GM23338 (cell line): ENCODE data around the gene MICALL2. TPM values are rescaled to one million over a fixed set of nuclear protein-coding genes. Genes with fewer than 3 reads are reported as not detected.

Experiments used
- ATAC-seq: fragments of 200-7000 bp; cut with Tn5 transposase; 3 replicates; pipeline ENCODE4 v1.9.1; 2020
- DNase-seq: peaks from one replicate; pipeline ENCODE4 v3.0.0-alpha.2; 2015; ENCODE audit warnings: low spot score
- H2AFZ ChIP-seq: fragments of 200-600 bp; sonication (generic); 2 replicates; pipeline ENCODE4 v1.8.0; 2016; ENCODE audit warnings: antibody characterized with exemption, mild to moderate bottlenecking, moderate library complexity
- H3F3A ChIP-seq: fragments of 200-600 bp; sonication (generic); replicated peaks from 2 replicates; pipeline ENCODE4 v1.8.0; 2017; ENCODE audit warnings: antibody characterized with exemption, mixed run types, low read depth
- H3K27ac ChIP-seq: fragments of 200-600 bp; sonication (generic); 2 replicates; pipeline ENCODE4 v1.6.1; 2016; ENCODE audit warnings: low read depth
- H3K27me3 ChIP-seq: fragments of 200-600 bp; sonication (generic); 2 replicates; pipeline ENCODE4 v1.8.0; 2016; ENCODE audit warnings: mild to moderate bottlenecking, mixed run types, moderate library complexity; ENCODE audit not compliant: insufficient read depth
- H3K36me3 ChIP-seq: fragments of 200-600 bp; sonication (generic); 2 replicates; pipeline ENCODE4 v1.8.0; 2016; ENCODE audit warnings: mild to moderate bottlenecking; ENCODE audit not compliant: insufficient read depth
- H3K4me1 ChIP-seq: fragments of 200-600 bp; sonication (generic); 2 replicates; pipeline ENCODE4 v1.8.0; 2016; ENCODE audit warnings: mild to moderate bottlenecking, moderate library complexity; ENCODE audit not compliant: insufficient read depth
- H3K4me2 ChIP-seq: fragments of 200-600 bp; sonication (generic); 2 replicates; pipeline ENCODE4 v1.7.1; 2017; ENCODE audit warnings: mixed run types
- H3K4me3 ChIP-seq: fragments of 200-600 bp; sonication (generic); 2 replicates; pipeline ENCODE4 v1.6.1; 2016; ENCODE audit warnings: mixed run types
- H3K79me2 ChIP-seq: fragments of 200-600 bp; sonication (generic); replicated peaks from 2 replicates; pipeline ENCODE4 v1.8.0; 2017; ENCODE audit warnings: mild to moderate bottlenecking; ENCODE audit not compliant: insufficient read depth
- H3K9me2 ChIP-seq: fragments of 200-600 bp; sonication (generic); 2 replicates; pipeline ENCODE4 v1.8.0; 2017; ENCODE audit not compliant: insufficient read depth
- H4K20me1 ChIP-seq: fragments of 200-600 bp; sonication (generic); replicated peaks from 2 replicates; pipeline ENCODE4 v1.8.0; 2017; ENCODE audit warnings: mild to moderate bottlenecking; ENCODE audit not compliant: insufficient read depth
- H3K27ac Mint-ChIP-seq: 2 replicates; pipeline ENCODE4 v1.8.0; 2020; ENCODE audit warnings: inconsistent platforms, mild to moderate bottlenecking, moderate library complexity, mixed read lengths
- H3K27me3 Mint-ChIP-seq: 3 replicates; pipeline ENCODE4 v1.8.0; 2022; ENCODE audit warnings: low read depth, mild to moderate bottlenecking, moderate library complexity, mixed read lengths, inconsistent platforms; ENCODE audit not compliant: insufficient read depth, poor library complexity
- H3K36me3 Mint-ChIP-seq: 3 replicates; pipeline ENCODE4 v1.8.0; 2021; ENCODE audit warnings: low read depth, mild to moderate bottlenecking, inconsistent platforms, moderate library complexity, mixed read lengths
- H3K4me1 Mint-ChIP-seq: 3 replicates; pipeline ENCODE4 v1.8.0; 2020; ENCODE audit warnings: mild to moderate bottlenecking, inconsistent platforms, mixed read lengths
- H3K4me3 Mint-ChIP-seq: 3 replicates; pipeline ENCODE4 v1.8.0; 2021; ENCODE audit warnings: moderate library complexity, mild to moderate bottlenecking, inconsistent platforms, mixed read lengths
- H3K9me3 Mint-ChIP-seq: 3 replicates; pipeline ENCODE4 v1.8.0; 2020; ENCODE audit warnings: moderate library complexity, mild to moderate bottlenecking, inconsistent platforms, mixed read lengths
- CREB1 ChIP-seq: fragments of 250-450 bp; sonication (Bioruptor Pico); IDR thresholded peaks from 2 replicates; pipeline ENCODE4 v1.5.0; 2020; ENCODE audit warnings: low read depth, mild to moderate bottlenecking, moderate library complexity
- CTCF ChIP-seq, 2 experiments: fragments of 200-600 bp in 1 of 2; sonication (generic) in 1 of 2; conservative IDR thresholded peaks; 2 replicates each; pipeline versions ENCODE4 v1.5.1 to v1.6.1; 2016 to 2017; ENCODE audit warnings: antibody characterized with exemption in 2 of 2, low read depth in 2 of 2, mild to moderate bottlenecking in 2 of 2, moderate library complexity in 1 of 2
- ETS1 ChIP-seq: IDR thresholded peaks from 2 replicates; pipeline ENCODE4 v1.6.1; 2016; ENCODE audit warnings: antibody characterized with exemption
- EZH2 ChIP-seq: fragments of 200-600 bp; sonication (generic); IDR thresholded peaks from one replicate; pipeline ENCODE4 v1.8.0; 2017; ENCODE audit warnings: antibody characterized with exemption, mild to moderate bottlenecking, low read depth; ENCODE audit not compliant: unreplicated experiment
- EZH2phosphoT487 ChIP-seq: fragments of 200-600 bp; sonication (generic); IDR thresholded peaks from one replicate; pipeline ENCODE4 v1.8.1; 2018; ENCODE audit warnings: antibody characterized with exemption; ENCODE audit not compliant: unreplicated experiment
- JUNB ChIP-seq: IDR thresholded peaks from one replicate; pipeline ENCODE4 v1.6.1; 2016; ENCODE audit warnings: antibody characterized with exemption; ENCODE audit not compliant: unreplicated experiment
- NANOG ChIP-seq: IDR thresholded peaks from 2 replicates; pipeline ENCODE4 v1.6.1; 2016; ENCODE audit warnings: antibody characterized with exemption, borderline replicate concordance
- POLR2AphosphoS5 ChIP-seq: IDR thresholded peaks from 2 replicates; pipeline ENCODE4 v1.6.1; 2016; ENCODE audit warnings: antibody characterized with exemption, low read depth
- REST ChIP-seq: IDR thresholded peaks from one replicate; pipeline ENCODE4 v1.6.1; 2018; ENCODE audit warnings: antibody characterized with exemption; ENCODE audit not compliant: unreplicated experiment
- STAT1 ChIP-seq: IDR thresholded peaks from one replicate; pipeline ENCODE4 v1.6.1; 2016; ENCODE audit warnings: antibody characterized with exemption; ENCODE audit not compliant: unreplicated experiment
- ZNF114 ChIP-seq: fragments of 250-450 bp; sonication (Bioruptor Pico); IDR thresholded peaks from 2 replicates; pipeline ENCODE4 v1.5.0; 2020; ENCODE audit warnings: mild to moderate bottlenecking, moderate library complexity
- ZNF331 ChIP-seq: fragments of 250-450 bp; sonication (Bioruptor Pico); IDR thresholded peaks from 2 replicates; pipeline ENCODE4 v1.5.0; 2020; ENCODE audit warnings: low read depth, mild to moderate bottlenecking, moderate library complexity
- ZNF462 ChIP-seq: fragments of 250-450 bp; sonication (Bioruptor Pico); IDR thresholded peaks from 2 replicates; pipeline ENCODE4 v1.5.0; 2020; ENCODE audit warnings: mild to moderate bottlenecking, moderate library complexity
- polyA plus RNA-seq: library from polyadenylated mRNA; unstranded; fragments of >200 nt; fragmentation: Nextera tagmentation; extraction: Ambion mirVana; gene quantifications from 2 replicates; pipeline ENCODE4 v1.2.1, GENCODE V29; 2016
- total RNA-seq: library from RNA; depleted of rRNA; stranded (reverse); fragments of >200 nt; shearing (Covaris generic); gene quantifications from 2 replicates; pipeline ENCODE4 v1.2.3, GENCODE V29; 2014

The MICALL2 gene
- total and polyA plus RNA-seq, 2 experiments from 2014 or later, result 7.0 to 13.0 TPM

GRCh38 chr7:1393421-1393820 lies 65.8 kb downstream of the MICALL2 start:
- no peaks in the 10 kb centered on the region for H3F3A ChIP-seq
- H3K4me2 ChIP-seq, result no peak overlapping the region
- no peak overlapping the region for H3K27ac Mint-ChIP-seq
- H3K4me3 ChIP-seq, result no peak overlapping the region
- H3K27me3 ChIP-seq, result no peaks in the 10 kb centered on the region
- peaks cover 19% of the 10 kb centered on the region for H3K9me3 Mint-ChIP-seq
- DNase-seq (no peak), ATAC-seq (no peak)
- no peaks in the 10 kb centered on the region for H3K4me1 ChIP-seq
- H3K36me3 ChIP-seq, result no peaks in the 10 kb centered on the region
- H3K4me1 Mint-ChIP-seq, result no peaks in the 10 kb centered on the region; the same call in 2 of the 3 replicates
- peaks cover 4% of the 10 kb centered on the region for H3K27me3 Mint-ChIP-seq
- TF ChIP-seq NANOG (no peak), ZNF331 (CRISPR knock-in tag) (no peak), STAT1 (no peak), ZNF114 (CRISPR knock-in tag) (no peak), CTCF (conservative IDR thresholded peaks at IDR 0.05; ENCODE audit: low read depth in 2 of 2) (no peak), POLR2AphosphoS5 (no peak), ZNF462 (no peak), CREB1 (CRISPR knock-in tag) (no peak), EZH2 (no peak), JUNB (no peak), REST (no peak), ETS1 (no peak), EZH2phosphoT487 (no peak)
- no peaks in the 10 kb centered on the region for H3K36me3 Mint-ChIP-seq
- no peaks in the 10 kb centered on the region for H3K79me2 ChIP-seq
- no peak overlapping the region for H2AFZ ChIP-seq
- H4K20me1 ChIP-seq, result no peaks in the 10 kb centered on the region
- no peaks in the 10 kb centered on the region for H3K9me2 ChIP-seq
- H3K4me3 Mint-ChIP-seq, result no peak overlapping the region
- no peak overlapping the region for H3K27ac ChIP-seq
